ENCODE results near the gene LRRC36.

DNA sequence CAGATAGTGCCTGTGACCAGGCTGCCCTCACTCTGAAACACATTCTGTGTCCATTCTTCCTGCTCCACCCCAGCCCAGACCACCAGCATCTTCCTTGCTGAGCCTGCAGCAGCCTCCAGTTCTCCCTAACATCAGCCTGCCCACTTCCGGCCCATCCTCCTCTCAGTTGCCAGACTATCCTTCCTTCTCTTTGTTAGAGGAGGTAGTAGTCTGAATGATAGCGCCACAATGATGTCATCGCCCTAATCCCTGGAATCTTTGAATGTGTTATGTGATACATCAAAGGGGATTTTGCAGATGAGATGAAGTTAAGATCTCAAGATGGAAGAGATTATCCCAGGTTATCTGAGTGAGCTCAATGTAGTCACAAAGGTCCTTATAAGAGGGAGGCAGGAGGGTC is 92.9 kb downstream of the LRRC36 start:
- TF ChIP-seq, protein P1, sequence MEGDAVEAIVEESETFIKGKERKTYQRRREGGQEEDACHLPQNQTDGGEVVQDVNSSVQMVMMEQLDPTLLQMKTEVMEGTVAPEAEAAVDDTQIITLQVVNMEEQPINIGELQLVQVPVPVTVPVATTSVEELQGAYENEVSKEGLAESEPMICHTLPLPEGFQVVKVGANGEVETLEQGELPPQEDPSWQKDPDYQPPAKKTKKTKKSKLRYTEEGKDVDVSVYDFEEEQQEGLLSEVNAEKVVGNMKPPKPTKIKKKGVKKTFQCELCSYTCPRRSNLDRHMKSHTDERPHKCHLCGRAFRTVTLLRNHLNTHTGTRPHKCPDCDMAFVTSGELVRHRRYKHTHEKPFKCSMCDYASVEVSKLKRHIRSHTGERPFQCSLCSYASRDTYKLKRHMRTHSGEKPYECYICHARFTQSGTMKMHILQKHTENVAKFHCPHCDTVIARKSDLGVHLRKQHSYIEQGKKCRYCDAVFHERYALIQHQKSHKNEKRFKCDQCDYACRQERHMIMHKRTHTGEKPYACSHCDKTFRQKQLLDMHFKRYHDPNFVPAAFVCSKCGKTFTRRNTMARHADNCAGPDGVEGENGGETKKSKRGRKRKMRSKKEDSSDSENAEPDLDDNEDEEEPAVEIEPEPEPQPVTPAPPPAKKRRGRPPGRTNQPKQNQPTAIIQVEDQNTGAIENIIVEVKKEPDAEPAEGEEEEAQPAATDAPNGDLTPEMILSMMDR (IDR thresholded peaks at IDR 0.05; ENCODE audit: low read length): no peak
- TF ChIP-seq EZH2phosphoT487 (IDR thresholded peaks at IDR 0.05; ENCODE audit: low read length) (no peak), EZH2 (optimal IDR thresholded peaks at IDR 0.05; ENCODE audit: low read depth, low read length) (no peak)
